Mucosa of descending colon (tissue), 3 donors: Measurements from ENCODE around the gene MEOX1. TPM values are rescaled to one million over a fixed set of nuclear protein-coding genes. Genes with fewer than 3 reads are reported as not detected.

Experiments
- ATAC-seq: fragments of 200-7000 bp; cut with Tn5 transposase; one replicate; pipeline ENCODE4 v1.9.1; 2020; ENCODE audit warnings: mild to moderate bottlenecking, moderate library complexity
- DNase-seq, 3 donors: peaks; one replicate each; pipeline ENCODE4 v3.0.0-alpha.2; 2020
- H3K36me3 ChIP-seq: fragments of 200-600 bp; one replicate; pipeline ENCODE4 v1.8.0; 2021; ENCODE audit warnings: low read depth, mild to moderate bottlenecking
- H3K4me1 ChIP-seq: fragments of 200-600 bp; one replicate; pipeline ENCODE4 v1.8.0; 2021; ENCODE audit warnings: low read depth, mild to moderate bottlenecking
- H3K4me3 ChIP-seq: fragments of 200-600 bp; one replicate; pipeline ENCODE4 v1.8.0; 2021; ENCODE audit warnings: mild to moderate bottlenecking
- H3K9me3 ChIP-seq: fragments of 200-600 bp; one replicate; pipeline ENCODE4 v1.8.0; 2021; ENCODE audit warnings: mild to moderate bottlenecking
- intact Hi-C, 2 donors: fragments of 100-400 bp; cut with DNase I in 1 of 2; cut with micrococcal nuclease in 1 of 2; formaldehyde crosslinking; loops; one replicate each; pipeline versions ENCODE4 v1.11.0 to v1.11.1; 2022; cut with DNase I, micrococcal nuclease
- total RNA-seq, 3 donors: library from RNA; stranded (reverse); fragmentation: NEBNext Ultra II Directional in 2 of 3; extraction: Animal tissue kit (Norgen Biotek cat#: 25700) in 2 of 3; gene quantifications; one replicate each; pipeline versions ENCODE4 v1.2.1 to v1.2.4, GENCODE V29; 2021 to 2023
- TF ChIP-seq, protein P1 (sequence below): fragments of 200-600 bp; IDR thresholded peaks from one replicate; pipeline ENCODE4 v1.8.0; 2022; ENCODE audit warnings: antibody characterized with exemption, mild to moderate bottlenecking
- donor health status: DM: no; HTN: no; CAD: no; lungs with moderate emphysema.
- donor health status: DM: no; HTN: no; CAD: no.
- donor health status: DM: no; HTN: yes; CAD: no.

Gene MEOX1
- total RNA-seq, 3 donors from 2014 or later, result 1.4 to 3.5 (median 1.4) TPM

DNA sequence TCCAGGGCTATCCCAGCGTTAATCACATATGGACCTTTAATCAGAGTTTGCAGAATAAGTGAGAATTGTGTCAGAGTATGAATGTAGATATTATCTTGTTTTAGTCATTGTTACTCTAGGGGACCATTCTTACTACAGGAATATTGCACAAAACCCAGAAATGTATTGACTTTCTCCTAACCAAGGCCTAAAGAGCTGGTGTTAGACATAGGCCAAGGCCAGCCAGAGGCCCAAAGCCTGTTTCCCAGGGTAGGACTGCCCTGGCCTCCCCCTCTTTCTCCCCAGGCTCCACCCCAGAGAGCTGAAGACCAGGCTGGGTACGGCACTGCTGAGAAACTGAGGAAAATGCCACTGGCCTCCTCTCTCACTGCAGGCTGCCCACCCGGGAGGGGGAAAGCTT is 41.9 kb upstream of the MEOX1 start:
- ATAC-seq (no peak), DNase-seq (no peak)
- TF ChIP-seq, protein P1, sequence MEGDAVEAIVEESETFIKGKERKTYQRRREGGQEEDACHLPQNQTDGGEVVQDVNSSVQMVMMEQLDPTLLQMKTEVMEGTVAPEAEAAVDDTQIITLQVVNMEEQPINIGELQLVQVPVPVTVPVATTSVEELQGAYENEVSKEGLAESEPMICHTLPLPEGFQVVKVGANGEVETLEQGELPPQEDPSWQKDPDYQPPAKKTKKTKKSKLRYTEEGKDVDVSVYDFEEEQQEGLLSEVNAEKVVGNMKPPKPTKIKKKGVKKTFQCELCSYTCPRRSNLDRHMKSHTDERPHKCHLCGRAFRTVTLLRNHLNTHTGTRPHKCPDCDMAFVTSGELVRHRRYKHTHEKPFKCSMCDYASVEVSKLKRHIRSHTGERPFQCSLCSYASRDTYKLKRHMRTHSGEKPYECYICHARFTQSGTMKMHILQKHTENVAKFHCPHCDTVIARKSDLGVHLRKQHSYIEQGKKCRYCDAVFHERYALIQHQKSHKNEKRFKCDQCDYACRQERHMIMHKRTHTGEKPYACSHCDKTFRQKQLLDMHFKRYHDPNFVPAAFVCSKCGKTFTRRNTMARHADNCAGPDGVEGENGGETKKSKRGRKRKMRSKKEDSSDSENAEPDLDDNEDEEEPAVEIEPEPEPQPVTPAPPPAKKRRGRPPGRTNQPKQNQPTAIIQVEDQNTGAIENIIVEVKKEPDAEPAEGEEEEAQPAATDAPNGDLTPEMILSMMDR, result no peak
- H3K36me3 ChIP-seq, result no peaks in the 10 kb centered on the region
- H3K4me3 ChIP-seq, result no peak overlapping the region
- no peaks in the 10 kb centered on the region for H3K9me3 ChIP-seq
- no peaks in the 10 kb centered on the region for H3K4me1 ChIP-seq
- intact Hi-C loops, result no loop called here

- Histone ChIP-seq H3K36me3 (no peaks in the 10 kb centered on the region), H3K4me3 (no peak overlapping the region), H3K9me3 (no peaks in the 10 kb centered on the region), H3K4me1 (no peaks in the 10 kb centered on the region)
- intact Hi-C loops, result no loop called here
- DNase-seq (no peak), ATAC-seq (no peak)
- TF ChIP-seq, protein P1, result no peak
These were observed 40.9 kb upstream of the MEOX1 start for GRCh38 chr17:43702637-43703036.

- intact Hi-C loops, result no loop called here
- Histone ChIP-seq H3K36me3 (no peaks in the 10 kb centered on the region), H3K9me3 (no peaks in the 10 kb centered on the region), H3K4me3 (no peak overlapping the region), H3K4me1 (no peaks in the 10 kb centered on the region)
- ATAC-seq, result peak; percentile 24
- DNase-seq, result no peak
- TF ChIP-seq, protein P1, result no peak
These were observed 39.6 kb upstream of the MEOX1 start for GRCh38 chr17:43701318-43701743.

GRCh38 chr17:43699438-43699756 is 37.7 kb upstream of the MEOX1 start:
- H3K36me3 ChIP-seq, result no peaks in the 10 kb centered on the region
- intact Hi-C loops, result no loop called here
- DNase-seq (no peak), ATAC-seq (no peak)
- TF ChIP-seq, protein P1, result no peak
- no peak overlapping the region for H3K4me3 ChIP-seq
- no peaks in the 10 kb centered on the region for H3K9me3 ChIP-seq
- no peaks in the 10 kb centered on the region for H3K4me1 ChIP-seq

GRCh38 chr17:43698678-43699437 is 37.1 kb upstream of the MEOX1 start:
- TF ChIP-seq, protein P1, result no peak
- intact Hi-C loops, result no loop called here
- H3K9me3 ChIP-seq, result no peaks in the 10 kb centered on the region
- no peaks in the 10 kb centered on the region for H3K4me1 ChIP-seq
- H3K36me3 ChIP-seq, result no peaks in the 10 kb centered on the region
- ATAC-seq (no peak), DNase-seq (no peak)
- no peak overlapping the region for H3K4me3 ChIP-seq
